Tibial nerve (tissue), 3 donors: ENCODE results near the gene DEK.

ENCODE experiments used
- CTCF ChIP-seq, 5 experiments: fragments of 200-600 bp in 3 of 5; fragments of 450-650 bp in 2 of 5; sonication (generic) in 3 of 5; IDR thresholded peaks; one replicate each; pipeline ENCODE4 v1.5.1; 2016 to 2019; ENCODE audit warnings: antibody characterized with exemption in 5 of 5, mild to moderate bottlenecking in 3 of 5, moderate library complexity in 2 of 5
- POLR2A ChIP-seq, 2 donors: fragments of 450-650 bp; IDR thresholded peaks; one replicate each; pipeline ENCODE4 v1.6.1; 2017; ENCODE audit warnings: antibody characterized with exemption in 2 of 2, mild to moderate bottlenecking in 2 of 2, moderate library complexity in 2 of 2

GRCh38 chr6:18182568-18182967 is 81.8 kb downstream of the DEK start:
- TF ChIP-seq CTCF (IDR thresholded peaks at IDR 0.05) (no peak), POLR2A (IDR thresholded peaks at IDR 0.05) (no peak)
